Measurements from ENCODE around the gene MRE11. TPM values are rescaled to one million over a fixed set of nuclear protein-coding genes. Genes with fewer than 3 reads are reported as not detected.
"Not testable (repeated sequence)": the region's sequence is repeated elsewhere in the genome, so short reads cannot be mapped to it uniquely, and the experiment has no call there.

The MRE11 gene
- total RNA-seq, 1 experiment from 2014 or later, result 34.6 TPM

GRCh38 chr11:94370576-94370975, 123.1 kb downstream of the MRE11 start:
- H3K4me3 ChIP-seq; H3K36me3 ChIP-seq; H3K27ac ChIP-seq; H3K4me1 ChIP-seq; H3K27me3 ChIP-seq; DNase-seq; H3K9me3 ChIP-seq (replicated peaks): not testable (repeated sequence)

Other genes starting within 250 kb of the MRE11 start
- gene IZUMO1R, start 189.3 kb downstream of the MRE11 start, total RNA-seq (2014; rRNA removed; shearing (Covaris generic)), result not detected in 2 replicates
- 0.04 and 0.05 TPM in 2 replicates for gene GPR83, start 92.4 kb downstream of the MRE11 start, total RNA-seq (2014; rRNA removed; shearing (Covaris generic))
- 14.5 and 14.9 TPM in 2 replicates for gene ANKRD49, start 140 bp upstream of the MRE11 start, total RNA-seq (2014; rRNA removed; shearing (Covaris generic))
- gene C11orf97, start 18.6 kb upstream of the MRE11 start, total RNA-seq (2014; rRNA removed; shearing (Covaris generic)), result not detected in 2 replicates
- gene FUT4, start 50.1 kb upstream of the MRE11 start, total RNA-seq (2014; rRNA removed; shearing (Covaris generic)), result 0.42 and 0.46 TPM in 2 replicates
- gene PIWIL4, start 73.5 kb upstream of the MRE11 start, total RNA-seq (2014; rRNA removed; shearing (Covaris generic)), result not detected in 2 replicates